ENCODE results near the gene MFSD6. TPM values are rescaled to one million over a fixed set of nuclear protein-coding genes. Genes with fewer than 3 reads are reported as not detected.
"Not testable (repeated sequence)": the region's sequence is repeated elsewhere in the genome, so short reads cannot be mapped to it uniquely, and the experiment has no call there.

Gene MFSD6
- total RNA-seq, 2 experiments from 2014 or later: 55.9 to 58.7 TPM

- ChIA-PET POLR2A (no interaction called here), CTCF (no interaction called here)
These were observed 48.7 kb downstream of the MFSD6 start for GRCh38 chr2:190456833-190457232.

- POLR2A ChIA-PET: no interaction called here
- CTCF ChIA-PET: no interaction called here
These were observed 49.1 kb downstream of the MFSD6 start for GRCh38 chr2:190457256-190457655.

- CTCF ChIA-PET: no interaction called here
- POLR2A ChIA-PET: no interaction called here
These were observed 50.4 kb downstream of the MFSD6 start for GRCh38 chr2:190458352-190459107.

DNA sequence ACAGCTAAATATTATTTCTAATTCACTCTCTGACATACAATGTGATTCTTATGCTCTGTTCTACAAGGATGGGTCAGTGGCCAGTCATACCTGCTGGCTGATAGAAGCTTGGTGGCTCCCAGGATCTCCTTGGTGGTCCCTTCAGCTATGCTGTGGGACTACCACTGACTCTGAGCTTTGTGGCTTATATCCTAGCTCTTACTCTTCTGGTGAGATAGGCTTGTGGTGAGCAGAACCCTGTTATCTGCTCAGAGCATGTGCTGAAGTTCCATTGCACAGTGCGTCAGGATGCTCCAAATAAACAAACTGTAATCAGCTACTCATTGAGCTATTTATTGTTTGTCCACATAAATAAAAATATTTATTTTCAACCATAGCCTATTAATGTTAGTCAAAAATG, 51.7 kb downstream of the MFSD6 start:
- ChIA-PET POLR2A (no interaction called here), CTCF (no interaction called here)

DNA sequence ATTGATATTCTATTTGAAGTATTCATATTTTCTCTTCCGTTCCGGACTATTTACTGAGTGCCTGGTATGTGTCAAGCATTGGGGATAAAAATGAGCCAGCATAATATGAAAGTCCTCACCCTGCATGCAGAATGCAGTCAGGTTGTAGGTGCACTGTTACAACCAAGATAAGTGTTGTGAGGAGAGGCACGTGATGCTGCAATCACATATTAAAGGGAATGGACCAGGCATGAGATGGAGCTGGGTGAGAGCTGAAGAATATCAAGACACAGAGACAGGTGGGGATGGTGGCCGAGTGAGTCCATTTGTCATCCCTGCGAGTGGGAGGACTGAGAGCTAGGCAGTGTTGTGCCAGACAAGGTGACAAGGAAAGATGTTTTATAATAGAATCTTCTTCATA, 52.3 kb downstream of the MFSD6 start:
- ChIA-PET CTCF (no interaction called here), POLR2A (no interaction called here)

GRCh38 chr2:190462181-190462580, 54.0 kb downstream of the MFSD6 start:
- ChIA-PET POLR2A (no interaction called here), CTCF (no interaction called here)

GRCh38 chr2:190462611-190463010, 54.5 kb downstream of the MFSD6 start:
- CTCF ChIA-PET: no interaction called here
- POLR2A ChIA-PET: no interaction called here

DNA sequence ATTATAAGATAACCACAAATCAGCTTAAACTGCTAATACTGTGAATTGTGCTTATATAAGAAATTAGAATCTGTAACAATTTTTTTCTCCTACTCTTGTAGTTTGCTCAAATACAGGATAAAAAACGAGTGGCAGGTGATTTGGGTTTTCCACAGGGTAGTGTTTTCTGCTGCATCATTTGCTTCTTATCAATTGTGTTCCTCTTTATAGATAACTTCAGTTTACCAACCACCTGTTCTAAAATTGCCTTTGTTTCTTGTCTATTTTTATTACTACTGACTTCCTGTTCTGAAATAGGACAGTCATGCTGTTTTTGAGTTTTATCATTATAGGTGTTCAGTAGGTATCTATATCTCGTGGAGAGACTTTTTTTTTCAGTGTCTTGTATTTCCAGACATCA, 56.9 kb downstream of the MFSD6 start:
- POLR2A ChIA-PET: no interaction called here
- CTCF ChIA-PET: no interaction called here

- POLR2A ChIA-PET: no interaction called here
- CTCF ChIA-PET: no interaction called here
These were observed 58.8 kb downstream of the MFSD6 start for GRCh38 chr2:190466819-190467446.

DNA sequence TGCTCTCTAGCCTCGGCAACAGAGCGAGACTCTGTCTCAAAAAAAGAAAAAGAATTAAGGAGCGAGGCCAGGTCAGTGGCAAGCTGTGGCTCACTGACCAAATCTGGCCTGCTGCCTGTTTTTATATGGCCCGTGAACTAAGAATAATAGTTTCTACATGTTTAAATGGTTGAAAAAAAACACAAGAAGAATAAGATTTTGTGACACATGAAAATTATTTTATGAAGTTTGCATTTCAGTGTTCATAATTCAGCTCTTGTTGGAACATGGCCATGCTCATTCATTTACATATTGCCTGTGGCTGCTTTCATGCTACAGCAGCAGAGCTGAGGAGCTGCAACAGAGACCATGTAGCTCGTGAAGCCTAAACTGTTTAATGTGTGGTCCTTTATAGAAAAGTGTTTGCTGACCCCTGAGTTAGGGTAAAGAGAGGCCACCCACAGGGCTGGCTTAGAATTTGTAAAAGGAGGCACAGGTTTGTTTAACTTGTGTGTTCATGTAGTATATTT, 59.5 kb downstream of the MFSD6 start:
- ChIA-PET POLR2A (no interaction called here), CTCF (no interaction called here)

DNA sequence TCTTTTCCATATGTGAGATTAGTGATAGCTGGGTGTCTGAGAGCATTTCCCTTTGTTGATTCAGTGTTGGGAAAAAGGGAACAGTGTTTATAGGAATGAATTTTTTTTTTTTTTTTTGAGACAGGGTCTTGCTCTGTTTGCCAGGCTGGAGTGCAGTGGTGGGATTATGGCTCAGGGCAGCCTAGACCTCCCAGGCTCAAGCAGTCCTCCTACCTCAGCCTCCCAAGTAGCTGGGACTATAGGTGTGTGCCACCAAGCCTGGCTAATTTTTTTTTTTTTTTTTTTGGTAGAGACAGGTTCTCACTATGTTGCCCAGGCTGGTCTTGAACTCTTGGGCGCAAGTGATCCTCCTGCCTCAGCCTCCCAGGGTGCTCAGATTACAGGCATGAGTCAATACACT, 60.2 kb downstream of the MFSD6 start:
- CTCF ChIA-PET, POLR2A ChIA-PET: not testable (repeated sequence)

- POLR2A ChIA-PET: no interaction called here
- CTCF ChIA-PET: no interaction called here
These were observed 60.8 kb downstream of the MFSD6 start for GRCh38 chr2:190468814-190469569.

- CTCF ChIA-PET: no interaction called here
- POLR2A ChIA-PET: no interaction called here
These were observed 61.6 kb downstream of the MFSD6 start for GRCh38 chr2:190469771-190470170.

- POLR2A ChIA-PET: no interaction called here
- CTCF ChIA-PET: interaction anchor here (1.2 kb wide), 1 partner anchor 57 kb away, joined by 4 read pairs; no protein-coding TSS in a partner anchor
These were observed 62.2 kb downstream of the MFSD6 start for GRCh38 chr2:190470256-190470826.

DNA sequence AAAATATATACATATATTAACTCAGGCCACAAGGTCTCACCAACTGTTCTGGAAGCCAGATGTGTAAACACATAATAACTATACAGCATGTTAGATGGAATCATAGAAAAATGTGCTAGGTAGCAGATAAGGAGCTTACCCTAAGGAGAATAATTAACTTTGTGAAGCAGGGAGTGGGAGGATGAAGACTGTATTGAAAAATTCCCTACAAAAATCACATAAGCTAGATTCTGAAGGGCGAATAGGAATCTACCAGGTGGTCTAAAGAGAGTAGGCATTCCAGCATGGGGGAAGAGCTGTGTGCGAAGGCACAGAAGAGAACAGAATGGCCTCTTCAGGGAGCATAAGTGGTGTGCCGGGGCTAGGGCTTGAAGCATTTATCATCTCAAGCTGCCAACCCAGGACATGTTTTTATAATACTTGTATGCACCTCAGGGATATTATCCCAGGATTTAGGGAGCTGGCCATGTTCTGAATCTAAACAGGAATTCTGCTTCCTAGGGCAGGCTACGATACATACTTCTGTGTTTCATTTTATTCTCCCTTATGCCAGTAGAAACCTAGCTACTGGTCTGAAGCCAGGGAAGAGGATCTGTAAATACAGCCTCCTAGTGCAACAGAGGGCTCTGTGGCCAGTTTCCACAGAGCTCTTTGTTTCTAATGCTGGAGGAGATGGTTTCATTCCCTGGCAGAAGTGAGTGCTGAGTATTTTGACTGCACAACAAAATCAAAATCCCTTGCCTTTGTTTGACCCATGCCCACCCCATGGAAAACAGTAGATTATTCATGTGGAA, 69.7 kb downstream of the MFSD6 start:
- ChIA-PET POLR2A (no interaction called here), CTCF (no interaction called here)

GRCh38 chr2:190478572-190479195, 70.5 kb downstream of the MFSD6 start:
- CTCF ChIA-PET: no interaction called here
- POLR2A ChIA-PET: no interaction called here

GRCh38 chr2:190481339-190481738, 73.2 kb downstream of the MFSD6 start:
- ChIA-PET POLR2A (no interaction called here), CTCF (no interaction called here)

GRCh38 chr2:190482451-190482850, 74.3 kb downstream of the MFSD6 start:
- ChIA-PET POLR2A (no interaction called here), CTCF (no interaction called here)

GRCh38 chr2:190486037-190486623, 78.0 kb downstream of the MFSD6 start:
- CTCF ChIA-PET: no interaction called here
- POLR2A ChIA-PET: no interaction called here

Data from activated CD8-positive, alpha-beta memory T cell treated with anti-CD3 and anti-CD28 coated beads for 36 hours (primary cell).